GM10847 (cell line): ENCODE results near the gene SLC22A8.

Experiments
- POLR2A ChIP-seq: IDR thresholded peaks from 2 replicates; pipeline ENCODE4 v1.6.1; 2011; ENCODE audit not compliant: insufficient read length; ENCODE audit errors: extremely low read depth

Gene SLC22A8

DNA sequence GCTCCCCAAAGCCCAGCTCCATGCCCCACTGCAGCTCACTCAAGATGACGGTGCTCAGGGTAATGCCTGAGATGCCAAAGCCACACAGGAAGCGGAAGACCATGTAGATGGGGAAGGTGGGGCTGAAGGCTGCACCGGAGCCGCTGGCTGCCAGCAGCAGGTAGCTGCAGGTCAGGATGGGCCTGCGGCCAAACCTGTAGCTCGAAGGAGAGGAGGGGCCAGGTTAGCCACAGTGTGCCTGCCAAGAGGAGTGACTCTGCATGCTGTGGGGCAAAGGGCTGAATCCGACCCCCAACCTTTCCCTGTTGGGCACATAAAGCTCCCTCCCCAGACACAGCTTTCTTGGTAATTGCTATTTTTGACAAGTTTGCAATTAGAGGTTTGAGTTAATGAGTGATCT lies 16.0 kb downstream of the SLC22A8 start:
- no peak for TF ChIP-seq POLR2A

- no peak for TF ChIP-seq POLR2A
These were observed 16.5 kb downstream of the SLC22A8 start for GRCh38 chr11:62999156-62999555.

DNA sequence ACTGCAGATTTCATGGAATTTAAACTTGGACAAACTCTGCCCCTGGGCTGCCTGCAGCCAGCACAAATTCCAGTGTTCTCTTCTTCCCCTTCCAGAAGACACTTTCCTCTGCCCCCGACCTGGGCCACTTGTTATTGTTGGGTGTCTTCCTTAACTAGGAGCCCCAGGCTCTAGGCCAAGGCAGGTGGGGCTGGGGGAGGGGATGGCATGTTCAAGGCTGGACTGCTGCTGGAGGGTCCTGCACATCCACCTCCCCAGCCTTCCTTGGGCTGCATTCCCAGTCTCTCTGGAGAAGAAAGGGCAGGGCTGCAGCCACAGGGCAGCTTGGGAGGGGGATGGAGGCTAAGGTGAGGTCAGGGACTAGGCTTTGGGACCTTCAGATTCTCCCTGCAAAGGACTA lies 19.4 kb downstream of the SLC22A8 start:
- TF ChIP-seq POLR2A: no peak

GRCh38 chr11:62994775-62995174 lies 20.9 kb downstream of the SLC22A8 start:
- TF ChIP-seq POLR2A: no peak

- no peak for TF ChIP-seq POLR2A
These were observed 27.4 kb downstream of the SLC22A8 start for GRCh38 chr11:62988276-62988675.

- TF ChIP-seq POLR2A: no peak
These were observed 30.4 kb downstream of the SLC22A8 start for GRCh38 chr11:62985041-62985750.

- no peak for TF ChIP-seq POLR2A
These were observed 31.1 kb downstream of the SLC22A8 start, which contains the start of gene SLC22A6 for GRCh38 chr11:62984451-62984991. TSS of gene SLC22A6 (minus strand) at chr11:62984967. CDS start at chr11:62984690, 277 bp downstream.

GRCh38 chr11:62983536-62984199 lies 32.0 kb downstream of the SLC22A8 start:
- TF ChIP-seq POLR2A: no peak

GRCh38 chr11:62981743-62982142 lies 33.9 kb downstream of the SLC22A8 start:
- TF ChIP-seq POLR2A: no peak

DNA sequence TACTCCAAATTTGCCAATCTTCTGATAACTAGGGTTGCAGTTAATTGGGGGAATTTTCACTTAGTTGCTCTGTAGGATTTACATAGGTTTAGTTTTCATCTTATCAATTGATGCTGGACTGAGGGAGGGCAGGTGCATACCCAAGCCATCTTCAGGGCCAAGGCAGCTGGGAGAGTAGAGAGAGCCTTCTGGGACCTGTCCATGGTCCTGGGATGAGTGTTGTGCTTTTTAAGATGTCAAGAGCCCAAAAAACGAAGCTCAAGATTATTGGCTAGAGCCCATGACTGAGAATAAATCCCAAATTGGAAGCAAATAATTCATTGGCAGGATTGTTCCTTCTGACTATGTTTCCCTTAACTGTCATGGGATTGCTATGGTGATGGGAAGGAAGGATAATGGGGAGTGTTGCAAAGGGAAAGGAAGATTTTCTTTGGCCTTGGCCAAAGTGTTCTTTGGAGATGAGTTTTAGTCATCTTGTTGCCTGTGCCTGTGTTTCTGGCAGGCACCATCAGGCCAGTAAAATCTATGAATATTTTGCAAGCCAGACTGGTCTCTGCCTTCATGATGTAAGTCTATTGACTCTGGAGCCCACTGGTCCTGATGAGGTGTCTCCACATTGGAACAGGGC lies 35.4 kb downstream of the SLC22A8 start:
- no peak for TF ChIP-seq POLR2A

DNA sequence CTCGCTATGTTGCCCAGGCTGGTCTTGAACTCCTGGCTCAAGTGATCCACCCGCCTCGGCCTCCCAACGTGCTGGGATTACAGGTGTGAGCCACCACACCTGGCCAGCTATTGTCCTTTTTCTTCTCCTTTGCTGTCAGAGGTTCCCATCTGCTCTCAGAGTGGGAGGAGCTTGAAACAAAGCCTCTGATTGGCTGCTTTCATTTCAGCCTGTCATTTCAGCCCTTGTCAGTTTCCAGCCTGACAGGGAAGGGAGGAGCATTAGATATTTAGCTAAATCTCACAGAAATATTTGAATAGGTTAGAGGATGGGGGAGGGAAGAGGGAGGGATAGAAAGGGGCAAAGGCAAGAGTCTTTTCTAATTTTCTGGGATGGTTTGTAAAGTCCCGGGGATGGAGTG lies 39.5 kb downstream of the SLC22A8 start:
- TF ChIP-seq POLR2A: no peak

DNA sequence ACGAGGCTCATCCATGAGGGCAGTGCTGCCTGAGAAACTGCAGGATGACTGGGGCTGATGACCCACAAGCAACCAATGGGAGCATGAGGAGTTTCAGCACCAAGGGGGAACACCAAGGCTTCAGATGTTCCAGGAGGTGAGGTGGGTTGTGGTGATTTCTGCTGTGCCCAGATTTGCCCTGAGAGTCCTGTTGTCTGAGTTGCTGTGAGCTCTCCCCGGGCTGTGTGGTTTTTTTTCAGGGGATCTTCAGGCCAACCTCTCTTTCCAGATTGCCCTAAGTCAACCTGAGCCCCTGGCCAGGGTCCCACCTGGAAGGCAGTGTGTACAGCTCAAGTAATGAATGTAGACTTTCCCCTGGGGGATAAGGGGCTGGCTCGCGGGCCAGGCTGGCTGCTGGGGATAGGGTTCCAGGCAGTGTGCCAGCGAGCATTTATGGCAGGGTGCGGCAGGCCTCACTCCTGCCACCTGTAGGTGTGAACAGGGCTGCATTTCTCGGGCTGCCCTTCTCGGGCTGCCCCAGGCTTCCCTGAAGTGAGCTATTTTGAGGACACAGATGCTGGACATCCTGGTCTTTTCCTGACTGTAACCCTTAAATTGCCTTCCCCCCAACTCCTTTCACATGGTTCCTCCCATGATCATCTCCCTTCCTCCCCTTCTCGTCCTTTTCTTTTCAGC lies 40.7 kb downstream of the SLC22A8 start:
- no peak for TF ChIP-seq POLR2A

DNA sequence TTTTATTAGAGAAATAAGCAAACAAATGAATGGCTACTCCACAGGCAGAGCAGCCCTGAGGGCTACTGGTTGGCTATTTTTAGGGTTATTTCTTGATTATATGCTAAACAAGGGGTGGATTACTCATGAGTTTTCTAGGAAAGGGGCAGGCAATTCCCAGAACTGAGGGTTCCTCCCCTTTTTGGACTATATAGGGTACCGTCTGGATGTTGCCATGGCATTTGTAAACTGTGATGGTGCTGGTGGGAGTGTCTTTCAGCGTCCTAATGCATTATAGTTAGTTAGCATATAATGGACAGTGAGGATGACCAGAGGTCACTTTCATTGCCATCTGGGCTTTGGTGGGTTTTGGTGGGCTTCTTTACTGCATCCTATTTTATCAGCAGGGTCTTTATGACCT lies 50.1 kb downstream of the SLC22A8 start:
- TF ChIP-seq POLR2A: no peak

- no peak for TF ChIP-seq POLR2A
These were observed 53.2 kb downstream of the SLC22A8 start for GRCh38 chr11:62962391-62962790.

DNA sequence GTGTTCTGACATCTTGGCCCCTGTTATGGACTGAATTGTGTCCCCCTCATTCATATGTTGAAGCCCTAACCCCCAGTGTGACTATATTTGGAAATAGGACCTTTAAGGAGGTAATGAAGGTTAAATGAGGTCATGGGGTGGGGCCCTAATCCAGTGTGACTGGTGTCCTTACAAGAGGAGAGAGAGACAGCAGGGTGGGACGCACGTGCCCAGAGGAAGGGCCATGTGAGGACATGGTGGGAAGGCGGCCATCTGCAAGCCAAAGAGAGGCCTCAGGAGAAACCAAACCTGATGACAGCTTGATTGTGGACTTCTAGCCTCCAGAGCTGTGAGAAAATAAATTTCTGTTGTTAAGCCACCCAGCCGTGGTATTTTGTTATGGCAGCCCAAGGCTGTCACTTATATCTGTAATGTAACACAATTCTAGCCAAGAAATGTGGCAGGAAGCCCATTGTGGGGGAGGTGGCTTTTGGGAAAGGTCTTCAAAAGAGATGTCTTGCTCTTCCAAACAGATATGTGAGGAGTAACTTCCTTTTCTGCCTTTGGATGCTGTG lies 54.5 kb downstream of the SLC22A8 start:
- no peak for TF ChIP-seq POLR2A
